HG02763 (cell line): Measurements from ENCODE around the gene SIPA1L3.

Experiments
- ATAC-seq: cut with Tn5 transposase; IDR thresholded peaks from one replicate; pipeline ENCODE4 v1.9.1; 2021; ENCODE audit warnings: mild to moderate bottlenecking, moderate library complexity; ENCODE audit not compliant: unreplicated experiment

Gene SIPA1L3

DNA sequence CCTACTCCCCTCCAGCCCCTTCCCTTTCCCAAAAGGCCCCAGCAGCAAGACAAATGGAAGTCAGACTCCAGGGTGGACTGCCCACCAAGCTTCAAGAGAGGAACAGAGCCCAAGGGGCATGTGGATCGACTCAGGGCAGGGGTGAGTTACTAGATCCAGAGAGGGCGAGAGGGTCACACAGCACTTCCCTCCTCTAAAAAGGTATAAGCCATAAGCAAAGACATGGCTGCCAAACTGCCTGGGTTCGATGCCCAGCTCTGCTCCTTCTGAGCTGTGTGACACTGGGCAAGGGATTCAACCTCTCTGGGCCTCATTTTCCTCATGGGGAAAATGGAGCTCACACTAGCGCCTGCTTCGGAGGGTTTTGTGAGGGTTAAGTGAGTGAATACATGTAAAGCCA is 345.4 kb downstream of the SIPA1L3 start:
- no peak for ATAC-seq

DNA sequence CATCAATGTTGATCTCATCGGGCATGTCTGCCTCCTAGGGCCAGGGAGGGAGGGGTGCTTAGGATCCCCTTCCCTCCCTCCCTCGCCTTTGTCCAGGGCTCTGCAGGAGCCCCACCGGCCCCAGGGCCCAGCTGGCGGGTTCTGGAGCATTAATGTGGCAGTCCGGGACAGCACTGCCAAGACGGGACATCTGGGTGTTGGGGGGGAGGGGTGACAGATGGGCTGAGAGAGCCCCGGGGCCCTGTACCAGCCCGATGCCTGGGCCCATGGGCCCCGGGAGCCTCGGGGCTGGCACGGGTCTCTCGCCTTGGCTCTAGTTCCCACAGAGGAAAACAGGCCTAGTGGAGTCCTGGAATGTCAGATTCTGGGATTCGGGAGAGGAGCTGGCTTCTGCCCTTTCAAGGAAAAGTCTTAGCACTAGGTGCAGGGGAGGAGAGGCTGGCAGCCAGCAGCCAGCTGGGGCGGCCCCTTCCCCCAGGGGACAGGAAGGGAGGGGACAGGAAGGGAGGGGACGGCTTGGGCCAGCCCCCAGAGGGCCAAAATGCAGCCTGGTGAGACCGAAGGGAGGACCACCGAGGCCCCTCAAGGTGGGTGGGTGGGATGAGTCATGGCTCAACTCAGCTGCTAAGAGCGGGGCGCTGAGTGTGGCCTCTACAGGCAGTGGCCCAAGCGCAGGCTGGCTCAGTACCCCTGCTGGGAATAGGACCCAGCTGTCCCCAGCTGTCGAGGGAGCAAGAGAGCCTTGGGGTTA is 346.1 kb downstream of the SIPA1L3 start:
- ATAC-seq = no peak

DNA sequence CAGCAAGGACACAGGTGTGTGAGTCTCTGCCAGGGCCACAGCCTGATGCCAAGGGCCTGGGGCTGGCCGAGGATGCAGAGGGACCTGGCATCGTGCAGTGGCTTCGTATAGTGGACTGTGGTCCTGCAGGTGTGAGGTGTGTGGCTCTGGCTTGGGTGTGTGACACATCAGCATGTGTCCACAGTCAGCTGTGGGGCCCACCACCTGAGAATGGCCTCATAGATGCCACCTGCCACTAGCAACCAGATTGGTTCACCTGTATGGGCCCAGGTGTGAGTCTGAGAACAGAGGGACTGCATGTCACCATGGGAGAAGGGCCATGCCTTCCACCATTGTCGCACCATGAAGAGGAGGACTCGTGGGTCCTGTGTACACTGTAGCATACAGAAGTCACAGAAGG is 346.8 kb downstream of the SIPA1L3 start:
- no peak for ATAC-seq

DNA sequence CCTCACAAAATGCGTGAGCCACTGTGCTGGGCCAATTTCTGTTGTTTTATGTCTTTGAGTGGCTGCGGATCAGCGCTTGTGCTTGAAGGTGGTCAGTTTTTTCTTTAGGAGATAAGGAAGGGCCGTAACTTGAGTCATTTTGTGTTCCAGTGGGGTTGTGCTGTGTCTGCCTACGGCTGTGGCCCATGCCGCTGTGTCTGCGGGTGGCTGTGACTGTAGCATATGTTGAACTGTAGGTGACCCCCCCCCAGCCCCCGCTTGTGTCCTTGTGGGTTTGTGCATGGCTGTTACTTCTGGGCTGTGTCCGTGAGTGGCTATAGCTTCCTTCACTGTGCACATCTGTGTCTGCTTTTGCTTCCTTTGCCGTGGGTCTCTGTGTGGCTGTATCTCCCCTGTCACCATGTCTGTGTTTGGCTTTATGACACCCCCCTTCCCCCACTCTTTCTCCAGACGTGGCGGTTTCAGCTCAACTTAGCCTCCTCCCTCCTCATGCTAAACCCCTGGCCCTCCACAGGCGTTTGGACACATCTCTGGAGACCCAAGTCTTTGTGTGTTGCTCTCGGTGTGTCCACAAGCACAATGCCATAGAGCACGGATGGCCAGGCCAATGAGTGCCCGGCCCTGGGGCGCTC is 348.5 kb downstream of the SIPA1L3 start:
- no peak for ATAC-seq
